ENCODE results near the gene FANCC.

The FANCC gene

DNA sequence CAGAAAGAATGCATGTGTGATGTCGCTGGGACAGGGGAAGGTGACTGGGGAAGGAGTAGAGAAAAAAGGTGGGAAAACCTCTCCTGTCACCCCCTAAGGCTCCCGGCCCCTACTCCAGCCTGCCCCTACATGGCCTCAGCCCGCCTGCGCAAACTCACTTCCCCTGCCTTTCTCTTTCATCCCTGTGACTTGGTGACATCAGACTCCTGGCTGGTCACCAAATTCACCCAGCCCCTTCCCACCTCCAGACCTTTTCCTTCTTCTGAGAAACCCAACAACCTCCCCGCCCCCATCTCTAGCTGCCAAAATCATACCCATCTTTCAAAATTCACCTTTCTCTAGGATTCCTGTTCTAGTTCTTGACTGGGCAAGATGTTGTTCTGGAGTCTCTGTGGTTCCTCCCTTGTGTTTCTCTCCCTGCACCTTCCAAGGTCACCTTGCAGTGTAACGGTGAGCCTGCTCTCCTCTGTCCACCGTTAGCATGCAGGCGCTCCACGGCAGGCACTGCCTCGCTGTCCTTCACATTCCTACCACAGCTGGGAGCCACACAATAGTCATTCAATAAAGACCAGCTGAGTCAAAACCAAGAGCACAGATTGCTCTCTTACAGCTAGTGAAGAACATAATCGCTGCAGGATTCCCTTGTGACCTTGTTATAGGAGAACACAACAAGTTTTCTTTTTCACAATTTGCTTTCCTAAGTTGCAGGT, 134.5 kb downstream of the FANCC start:
- no peak for DNase-seq

GRCh38 chr9:95181835-95182234, 135.7 kb downstream of the FANCC start:
- no peak for DNase-seq

DNA sequence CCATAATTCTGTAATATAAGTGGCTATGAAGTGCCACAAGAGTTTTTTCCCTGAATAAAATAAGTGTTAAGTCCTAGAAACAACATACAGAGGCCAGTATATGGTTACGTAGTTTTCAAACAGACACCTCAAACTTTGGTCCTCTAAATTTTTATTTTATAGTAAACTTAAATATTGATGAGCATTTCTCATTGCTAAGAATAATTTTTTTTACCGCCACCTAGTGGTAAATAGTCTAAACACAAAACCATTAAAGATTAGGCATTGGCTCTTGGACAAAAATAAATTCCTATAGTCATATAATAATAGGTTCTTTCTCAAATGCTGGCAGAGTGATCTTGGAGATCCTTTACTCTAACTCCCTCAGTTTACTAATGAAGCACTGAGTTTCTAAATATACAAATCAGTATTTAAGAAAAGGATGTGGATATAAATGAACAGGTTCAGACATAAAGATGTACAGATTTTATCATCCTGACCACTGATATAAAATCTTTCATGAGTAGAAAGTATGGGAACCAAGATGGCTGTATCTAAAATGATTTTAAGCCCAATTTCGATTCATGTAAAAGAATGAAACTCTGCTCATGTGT, 136.2 kb downstream of the FANCC start:
- DNase-seq = no peak

GRCh38 chr9:95177617-95178016, 139.9 kb downstream of the FANCC start:
- DNase-seq = no peak

GRCh38 chr9:95176755-95177319, 140.7 kb downstream of the FANCC start:
- DNase-seq = no peak

- DNase-seq = no peak
Observed at GRCh38 chr9:95175523-95175922, 142.0 kb downstream of the FANCC start.

DNA sequence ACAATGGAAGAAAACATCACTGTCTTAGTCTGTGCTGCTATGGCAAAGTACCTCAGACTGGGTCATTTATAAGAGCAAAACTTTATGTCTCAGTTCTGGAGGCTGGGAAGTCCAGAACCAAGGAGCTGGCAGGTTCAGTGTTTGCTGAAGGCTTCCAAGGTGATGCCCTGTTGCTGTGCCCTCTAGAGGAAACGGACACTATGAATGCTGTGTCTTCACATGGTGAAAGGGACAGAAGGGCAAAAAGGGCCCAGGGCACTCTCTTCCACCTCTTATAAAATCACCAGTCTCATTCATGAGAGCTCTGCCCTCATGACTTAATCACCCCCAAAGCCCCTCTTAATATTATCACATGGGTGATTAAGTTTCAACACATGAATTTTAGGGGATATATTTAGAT, 143.5 kb downstream of the FANCC start:
- no peak for DNase-seq

DNA sequence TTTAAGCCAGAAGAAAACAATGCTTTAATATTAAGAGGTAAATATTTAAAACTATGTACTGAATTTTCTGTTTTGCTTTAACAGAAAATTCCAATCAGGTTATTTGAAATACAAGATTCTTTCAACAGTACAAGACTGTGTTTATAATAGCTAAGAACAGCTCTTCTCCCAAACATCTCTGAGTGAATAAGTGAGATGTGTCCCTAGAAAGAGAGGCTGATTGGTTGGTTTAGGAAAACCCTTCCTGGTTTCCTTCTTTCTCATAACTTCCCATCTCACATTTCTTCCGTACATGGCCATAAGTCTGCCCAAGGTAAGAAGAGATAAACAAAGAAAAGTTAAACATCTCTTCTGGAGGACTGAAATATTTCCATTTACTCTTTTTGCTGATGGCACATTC, 145.9 kb downstream of the FANCC start:
- no peak for DNase-seq

- DNase-seq = no peak
Observed at GRCh38 chr9:95171001-95171400, 146.5 kb downstream of the FANCC start.

GRCh38 chr9:95167998-95168397, 149.5 kb downstream of the FANCC start:
- DNase-seq = no peak

- DNase-seq = no peak
Observed at GRCh38 chr9:95165004-95165403, 152.5 kb downstream of the FANCC start.

DNA sequence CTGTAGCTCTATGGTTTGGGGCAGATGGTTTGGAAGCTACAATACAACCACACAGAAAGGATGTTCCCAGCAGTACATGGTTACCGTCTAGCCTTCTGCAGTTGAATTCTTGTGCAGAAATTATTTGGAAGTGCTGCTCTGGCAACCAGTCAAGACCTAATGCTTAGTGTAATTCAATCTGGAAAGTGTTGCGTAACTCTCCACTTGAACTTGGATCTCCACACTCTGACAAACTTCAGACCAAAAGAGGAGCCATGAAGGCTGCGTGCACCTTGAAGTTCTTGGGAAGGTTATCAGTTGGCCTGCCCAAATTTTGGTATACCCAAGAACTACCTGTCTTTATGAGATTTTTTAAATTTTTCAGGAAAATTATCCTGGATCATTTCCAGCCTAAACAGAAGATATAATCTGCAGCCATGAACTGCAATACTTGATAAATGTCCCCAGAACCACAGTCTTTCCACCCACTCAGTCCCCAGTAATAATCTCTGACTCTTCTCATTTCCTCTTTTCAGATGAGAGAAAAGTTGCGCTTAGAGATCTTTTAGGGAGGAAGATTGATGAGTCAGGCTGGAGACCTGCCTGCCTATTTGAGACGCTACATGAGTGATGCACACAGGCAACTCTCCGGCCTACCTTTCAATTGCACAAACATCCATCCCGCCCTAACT, 159.9 kb downstream of the FANCC start:
- no peak for DNase-seq

DNA sequence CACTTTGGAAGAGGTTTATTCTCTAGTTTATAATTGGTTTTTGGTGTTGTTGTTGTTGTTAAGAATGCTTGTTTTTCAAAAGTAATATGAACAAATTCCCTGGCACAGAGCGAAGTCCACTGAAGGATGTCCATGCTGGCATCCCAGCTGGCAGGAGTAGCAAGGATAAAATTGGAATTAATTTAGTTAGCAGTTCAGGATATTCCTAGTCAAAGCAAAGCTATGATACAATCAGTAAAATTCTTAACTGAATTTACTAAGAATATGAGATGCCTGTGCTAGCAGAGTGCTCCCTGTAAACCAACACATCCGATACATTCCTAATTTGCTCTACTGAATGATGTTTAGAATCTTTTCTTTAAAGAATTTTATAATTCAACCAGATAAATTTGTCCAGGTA, 161.4 kb downstream of the FANCC start:
- DNase-seq = no peak

DNA sequence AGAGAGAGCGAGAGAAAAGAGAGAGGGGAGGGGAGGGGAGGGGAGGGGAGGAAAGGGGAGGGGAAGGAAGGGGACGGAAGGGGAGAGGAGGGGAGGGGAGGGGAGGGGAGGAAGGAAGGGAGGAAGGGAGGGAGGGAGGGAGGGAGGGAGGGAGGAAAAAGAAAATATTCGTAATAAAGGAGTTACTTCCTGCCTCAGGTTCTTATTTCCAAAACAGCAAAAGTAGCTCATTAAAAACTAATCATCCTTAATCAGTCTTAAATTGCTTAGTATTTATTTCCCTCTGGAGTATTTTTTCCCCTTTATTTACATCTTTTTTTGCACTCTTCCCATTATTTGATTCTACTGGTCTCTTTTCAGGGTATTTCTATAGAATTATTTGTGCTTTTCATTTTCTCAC, 162.3 kb downstream of the FANCC start:
- no peak for DNase-seq

GRCh38 chr9:95150903-95151302, 166.6 kb downstream of the FANCC start:
- no peak for DNase-seq

GRCh38 chr9:95148208-95148520, 169.3 kb downstream of the FANCC start:
- no peak for DNase-seq

- no peak for DNase-seq
Observed at GRCh38 chr9:95147452-95148207, 169.9 kb downstream of the FANCC start.

DNA sequence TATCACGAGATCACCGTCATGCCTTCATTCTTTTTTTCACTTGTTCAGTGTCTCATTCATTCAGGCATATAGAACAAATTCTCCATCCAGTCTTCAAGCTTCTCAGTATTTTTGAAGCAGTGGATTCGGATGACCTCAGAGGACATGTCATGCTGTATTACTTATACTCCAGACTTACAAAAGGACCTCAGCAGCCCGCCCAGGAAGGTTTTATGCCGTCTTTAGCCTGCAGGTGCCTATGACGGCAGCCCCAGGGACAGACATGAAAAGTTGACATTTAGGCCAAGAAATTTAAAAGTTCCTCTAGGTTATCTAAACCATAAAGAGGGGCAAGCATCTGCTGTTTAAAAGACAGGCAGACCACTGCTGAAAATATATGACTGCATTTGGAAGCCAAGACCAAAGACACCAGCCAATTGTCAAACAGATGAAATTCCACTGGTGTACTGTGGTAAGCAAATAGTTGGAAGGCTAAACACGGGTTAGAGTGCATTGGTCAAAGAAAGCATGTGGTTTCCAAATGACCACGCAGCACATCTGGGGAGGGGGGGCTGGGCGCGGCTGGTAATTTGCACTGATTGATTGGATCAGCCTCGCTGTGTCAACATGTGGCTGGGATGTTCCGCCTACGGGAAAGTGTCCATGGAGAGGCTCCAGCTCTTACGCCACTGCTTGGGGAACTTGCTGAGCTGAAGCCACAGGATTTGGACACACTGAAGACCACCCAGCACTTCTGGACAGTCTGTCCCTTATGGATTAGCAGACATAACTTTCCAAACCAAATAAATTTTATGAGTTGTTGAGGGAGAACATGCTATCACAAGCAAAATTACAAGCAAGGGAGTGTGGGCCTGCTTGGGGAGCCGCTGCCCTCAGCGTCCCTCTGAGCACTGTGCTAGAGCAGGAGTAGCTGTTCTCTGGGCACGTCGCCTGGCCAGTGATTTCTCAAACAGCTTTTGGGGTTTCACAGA, 173.6 kb downstream of the FANCC start:
- DNase-seq = no peak

GRCh38 chr9:95142728-95143127, 174.8 kb downstream of the FANCC start:
- no peak for DNase-seq

GRCh38 chr9:95142315-95142714, 175.2 kb downstream of the FANCC start:
- no peak for DNase-seq

- DNase-seq = no peak
Observed at GRCh38 chr9:95140821-95141220, 176.7 kb downstream of the FANCC start.

GRCh38 chr9:95139126-95139525, 178.4 kb downstream of the FANCC start:
- DNase-seq = no peak
